GM19043 (cell line): Measurements from ENCODE around the gene CUEDC2.

Source experiments
- ATAC-seq: cut with Tn5 transposase; IDR thresholded peaks from one replicate; pipeline ENCODE4 v1.9.1; 2021; ENCODE audit warnings: low read depth; ENCODE audit not compliant: unreplicated experiment

Gene CUEDC2

DNA sequence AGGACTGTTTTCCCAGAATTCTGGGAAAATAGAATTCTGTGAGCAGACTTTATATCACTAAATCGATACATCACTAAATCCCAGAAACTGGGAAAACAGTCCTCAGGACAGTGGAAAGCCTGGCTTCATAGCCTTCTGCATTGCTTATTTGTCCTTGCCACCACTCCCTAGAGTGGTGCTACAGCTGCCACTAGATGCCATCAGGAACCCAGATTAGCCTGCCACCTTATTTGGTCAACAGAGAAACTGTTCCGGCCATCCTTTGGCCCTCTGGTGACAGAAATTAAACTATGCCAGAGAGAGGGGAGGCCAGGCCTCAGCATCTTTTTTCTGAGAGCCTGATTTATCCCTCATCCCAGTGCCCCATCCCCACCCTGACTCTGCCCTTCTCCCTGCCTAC, 56.5 kb downstream of the CUEDC2 start:
- no peak for ATAC-seq

DNA sequence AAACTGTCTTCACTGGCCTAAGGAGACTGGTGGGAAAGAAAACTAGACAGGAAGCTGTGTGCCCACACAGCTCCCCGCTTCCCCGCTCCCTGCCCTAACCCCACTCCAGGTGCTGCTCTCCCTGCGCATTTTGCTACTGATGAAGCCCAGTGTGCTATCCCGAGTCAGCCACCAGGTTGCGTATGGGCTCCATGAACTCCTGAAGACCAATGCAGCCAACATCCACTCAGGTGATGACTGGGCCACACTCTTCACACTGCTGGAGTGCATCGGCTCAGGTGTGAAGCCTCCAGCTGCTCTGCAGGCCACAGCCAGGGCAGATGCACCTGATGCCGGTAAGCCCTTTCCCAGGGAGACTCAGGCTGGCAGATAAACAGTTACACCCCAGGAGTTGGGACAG, 57.1 kb downstream of the CUEDC2 start:
- ATAC-seq = no peak
